ENCODE results near the gene PCCA. TPM values are rescaled to one million over a fixed set of nuclear protein-coding genes. Genes with fewer than 3 reads are reported as not detected.
"Not testable (repeated sequence)": the region's sequence is repeated elsewhere in the genome, so short reads cannot be mapped to it uniquely, and the experiment has no call there.

Gene PCCA
- total and polyA plus RNA-seq, 4 donors = 30.1 to 160 (median 76.3) TPM

DNA sequence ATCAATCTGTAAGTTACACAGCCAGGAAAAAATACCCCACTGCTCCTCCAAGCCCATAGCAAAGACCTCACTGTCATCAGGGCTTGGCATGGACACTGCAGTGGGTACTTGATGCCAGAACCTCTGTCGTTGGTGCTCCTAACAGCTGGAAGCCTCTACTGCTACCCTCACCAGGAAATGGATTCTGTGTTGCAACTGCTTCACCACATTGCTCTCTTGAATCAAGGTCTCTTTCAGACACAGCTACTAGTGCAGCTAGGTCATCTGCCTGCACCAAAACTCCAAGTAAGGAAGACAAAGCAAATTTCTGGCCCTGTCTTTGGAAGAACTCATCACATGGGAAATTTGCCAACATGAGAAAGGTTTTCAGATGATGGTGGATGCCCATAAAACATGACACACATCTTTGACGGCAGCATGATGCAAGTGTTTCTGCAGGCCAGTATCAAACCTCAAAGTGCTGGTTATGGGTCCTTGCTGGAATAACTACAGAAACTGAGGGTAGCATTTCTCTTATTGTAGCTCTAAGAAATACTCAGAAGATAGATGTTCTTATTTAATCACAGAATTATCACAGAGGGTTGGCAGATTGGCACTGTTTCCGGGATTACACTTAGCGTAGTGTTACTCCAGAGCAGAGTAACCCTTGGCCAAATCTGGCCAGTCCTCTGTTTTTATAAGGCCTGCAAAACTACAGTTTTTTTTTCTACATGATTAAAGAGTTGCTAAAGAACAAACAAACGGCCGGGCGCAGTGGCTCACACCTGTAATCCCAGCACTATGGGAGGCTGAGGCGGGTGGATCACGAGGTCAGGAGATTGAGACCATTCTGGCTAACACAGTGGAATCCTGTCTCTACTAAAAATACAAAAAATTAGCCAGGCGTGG lies 12.9 kb upstream of the PCCA start:
- DNase-seq (ENCODE audit: low spot score) = no peak
- no peak for TF ChIP-seq HNF4G (IDR thresholded peaks at IDR 0.05)
- TF ChIP-seq, protein P1, sequence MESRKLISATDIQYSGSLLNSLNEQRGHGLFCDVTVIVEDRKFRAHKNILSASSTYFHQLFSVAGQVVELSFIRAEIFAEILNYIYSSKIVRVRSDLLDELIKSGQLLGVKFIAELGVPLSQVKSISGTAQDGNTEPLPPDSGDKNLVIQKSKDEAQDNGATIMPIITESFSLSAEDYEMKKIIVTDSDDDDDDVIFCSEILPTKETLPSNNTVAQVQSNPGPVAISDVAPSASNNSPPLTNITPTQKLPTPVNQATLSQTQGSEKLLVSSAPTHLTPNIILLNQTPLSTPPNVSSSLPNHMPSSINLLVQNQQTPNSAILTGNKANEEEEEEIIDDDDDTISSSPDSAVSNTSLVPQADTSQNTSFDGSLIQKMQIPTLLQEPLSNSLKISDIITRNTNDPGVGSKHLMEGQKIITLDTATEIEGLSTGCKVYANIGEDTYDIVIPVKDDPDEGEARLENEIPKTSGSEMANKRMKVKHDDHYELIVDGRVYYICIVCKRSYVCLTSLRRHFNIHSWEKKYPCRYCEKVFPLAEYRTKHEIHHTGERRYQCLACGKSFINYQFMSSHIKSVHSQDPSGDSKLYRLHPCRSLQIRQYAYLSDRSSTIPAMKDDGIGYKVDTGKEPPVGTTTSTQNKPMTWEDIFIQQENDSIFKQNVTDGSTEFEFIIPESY (IDR thresholded peaks at IDR 0.05) = peak; percentile 70
- TF ChIP-seq SP1 (IDR thresholded peaks at IDR 0.05) = peak; percentile 56
- no peak for TF ChIP-seq EGR1 (IDR thresholded peaks at IDR 0.05; ENCODE audit: low read depth in 2 of 2)
- peak in 1 of 2 donors; percentile 60 for TF ChIP-seq JUND (IDR thresholded peaks at IDR 0.05)
- peak; percentile 79 for TF ChIP-seq YY1 (IDR thresholded peaks at IDR 0.05)
- TF ChIP-seq FOXA2 (IDR thresholded peaks at IDR 0.05) = no peak
- TF ChIP-seq GABPA (IDR thresholded peaks at IDR 0.05 in 1 of 2, conservative IDR thresholded peaks at IDR 0.05 in 1 of 2) = no peak
- TF ChIP-seq, protein P2, sequence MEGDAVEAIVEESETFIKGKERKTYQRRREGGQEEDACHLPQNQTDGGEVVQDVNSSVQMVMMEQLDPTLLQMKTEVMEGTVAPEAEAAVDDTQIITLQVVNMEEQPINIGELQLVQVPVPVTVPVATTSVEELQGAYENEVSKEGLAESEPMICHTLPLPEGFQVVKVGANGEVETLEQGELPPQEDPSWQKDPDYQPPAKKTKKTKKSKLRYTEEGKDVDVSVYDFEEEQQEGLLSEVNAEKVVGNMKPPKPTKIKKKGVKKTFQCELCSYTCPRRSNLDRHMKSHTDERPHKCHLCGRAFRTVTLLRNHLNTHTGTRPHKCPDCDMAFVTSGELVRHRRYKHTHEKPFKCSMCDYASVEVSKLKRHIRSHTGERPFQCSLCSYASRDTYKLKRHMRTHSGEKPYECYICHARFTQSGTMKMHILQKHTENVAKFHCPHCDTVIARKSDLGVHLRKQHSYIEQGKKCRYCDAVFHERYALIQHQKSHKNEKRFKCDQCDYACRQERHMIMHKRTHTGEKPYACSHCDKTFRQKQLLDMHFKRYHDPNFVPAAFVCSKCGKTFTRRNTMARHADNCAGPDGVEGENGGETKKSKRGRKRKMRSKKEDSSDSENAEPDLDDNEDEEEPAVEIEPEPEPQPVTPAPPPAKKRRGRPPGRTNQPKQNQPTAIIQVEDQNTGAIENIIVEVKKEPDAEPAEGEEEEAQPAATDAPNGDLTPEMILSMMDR (IDR thresholded peaks at IDR 0.05; ENCODE audit: low read depth, low read length, missing input control) = no peak
- TF ChIP-seq NR2F2 (IDR thresholded peaks at IDR 0.05) = no peak
- TF ChIP-seq, protein P3, sequence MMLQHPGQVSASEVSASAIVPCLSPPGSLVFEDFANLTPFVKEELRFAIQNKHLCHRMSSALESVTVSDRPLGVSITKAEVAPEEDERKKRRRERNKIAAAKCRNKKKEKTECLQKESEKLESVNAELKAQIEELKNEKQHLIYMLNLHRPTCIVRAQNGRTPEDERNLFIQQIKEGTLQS (IDR thresholded peaks at IDR 0.05) = no peak
- TF ChIP-seq HNF4A (conservative IDR thresholded peaks at IDR 0.05) = peak in 1 of 2 donors; percentile 46
- TF ChIP-seq, protein P4, sequence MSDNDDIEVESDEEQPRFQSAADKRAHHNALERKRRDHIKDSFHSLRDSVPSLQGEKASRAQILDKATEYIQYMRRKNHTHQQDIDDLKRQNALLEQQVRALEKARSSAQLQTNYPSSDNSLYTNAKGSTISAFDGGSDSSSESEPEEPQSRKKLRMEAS (IDR thresholded peaks at IDR 0.05) = peak; percentile 32
- TF ChIP-seq RXRA (IDR thresholded peaks at IDR 0.05) = peak; percentile 40 to 56
- no peak for TF ChIP-seq FOXA1 (IDR thresholded peaks at IDR 0.05)
- TF ChIP-seq TAF1 (conservative IDR thresholded peaks at IDR 0.05) = no peak
- TF ChIP-seq, protein P5, sequence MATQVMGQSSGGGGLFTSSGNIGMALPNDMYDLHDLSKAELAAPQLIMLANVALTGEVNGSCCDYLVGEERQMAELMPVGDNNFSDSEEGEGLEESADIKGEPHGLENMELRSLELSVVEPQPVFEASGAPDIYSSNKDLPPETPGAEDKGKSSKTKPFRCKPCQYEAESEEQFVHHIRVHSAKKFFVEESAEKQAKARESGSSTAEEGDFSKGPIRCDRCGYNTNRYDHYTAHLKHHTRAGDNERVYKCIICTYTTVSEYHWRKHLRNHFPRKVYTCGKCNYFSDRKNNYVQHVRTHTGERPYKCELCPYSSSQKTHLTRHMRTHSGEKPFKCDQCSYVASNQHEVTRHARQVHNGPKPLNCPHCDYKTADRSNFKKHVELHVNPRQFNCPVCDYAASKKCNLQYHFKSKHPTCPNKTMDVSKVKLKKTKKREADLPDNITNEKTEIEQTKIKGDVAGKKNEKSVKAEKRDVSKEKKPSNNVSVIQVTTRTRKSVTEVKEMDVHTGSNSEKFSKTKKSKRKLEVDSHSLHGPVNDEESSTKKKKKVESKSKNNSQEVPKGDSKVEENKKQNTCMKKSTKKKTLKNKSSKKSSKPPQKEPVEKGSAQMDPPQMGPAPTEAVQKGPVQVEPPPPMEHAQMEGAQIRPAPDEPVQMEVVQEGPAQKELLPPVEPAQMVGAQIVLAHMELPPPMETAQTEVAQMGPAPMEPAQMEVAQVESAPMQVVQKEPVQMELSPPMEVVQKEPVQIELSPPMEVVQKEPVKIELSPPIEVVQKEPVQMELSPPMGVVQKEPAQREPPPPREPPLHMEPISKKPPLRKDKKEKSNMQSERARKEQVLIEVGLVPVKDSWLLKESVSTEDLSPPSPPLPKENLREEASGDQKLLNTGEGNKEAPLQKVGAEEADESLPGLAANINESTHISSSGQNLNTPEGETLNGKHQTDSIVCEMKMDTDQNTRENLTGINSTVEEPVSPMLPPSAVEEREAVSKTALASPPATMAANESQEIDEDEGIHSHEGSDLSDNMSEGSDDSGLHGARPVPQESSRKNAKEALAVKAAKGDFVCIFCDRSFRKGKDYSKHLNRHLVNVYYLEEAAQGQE (IDR thresholded peaks at IDR 0.05) = no peak
- TF ChIP-seq RAD21 (IDR thresholded peaks at IDR 0.05) = peak; percentile 25 to 26
- no peaks in the 10 kb centered on the region for H3K27me3 ChIP-seq (ENCODE audit: control insufficient read depth in 4 of 4, insufficient read depth in 4 of 4, low read length in 3 of 4)
- no peak overlapping the region for H3K9ac ChIP-seq (ENCODE audit: low read depth in 1 of 2, low read length in 2 of 2)
- peak overlapping the region; percentile 72 to 76 for H3K27ac ChIP-seq (ENCODE audit: low read depth in 1 of 2, low read length in 2 of 2)
- 24% methylated on average over 10 of the region's 10 CpGs for WGBS
- no peaks in the 10 kb centered on the region for H3K36me3 ChIP-seq (ENCODE audit: control insufficient read depth in 4 of 4, insufficient read depth in 3 of 4, low read depth in 1 of 4, low read length in 3 of 4)
- H3K4me1 ChIP-seq (ENCODE audit: control insufficient read depth in 4 of 4, insufficient read depth in 4 of 4, low read length in 3 of 4) = peaks cover 3 to 21% (median 11%) of the 10 kb centered on the region in 4 donors
- H3K9me3 ChIP-seq (ENCODE audit: control insufficient read depth in 4 of 4, low read length in 3 of 4) = no peaks in the 10 kb centered on the region
- no peak overlapping the region for H3K4me3 ChIP-seq (ENCODE audit: low read depth in 1 of 3, low read length in 3 of 3)

DNA sequence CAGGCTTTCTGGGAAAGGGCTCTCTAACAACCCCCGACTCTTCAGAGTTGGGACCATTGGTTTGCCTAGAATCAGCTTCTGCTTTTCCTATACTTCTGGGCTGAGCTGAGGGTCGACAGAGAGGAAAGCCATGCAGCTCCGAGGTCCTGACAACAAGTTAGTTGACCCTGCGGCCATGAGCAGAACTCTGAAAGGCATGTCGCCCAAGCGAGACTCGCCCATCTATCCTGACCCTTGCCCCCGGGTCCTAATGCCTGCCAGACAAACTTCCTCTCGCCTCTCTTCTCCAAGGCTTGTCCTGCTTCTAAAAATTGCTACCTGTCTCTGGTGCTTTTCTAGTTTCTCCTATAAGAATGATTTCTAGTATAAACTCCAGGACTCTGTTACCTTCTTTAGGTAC lies 9.9 kb upstream of the PCCA start:
- WGBS = 81% methylated on average over 9 of the region's 9 CpGs
- not testable (repeated sequence) for H3K9ac ChIP-seq (ENCODE audit: low read depth in 1 of 2, low read length in 2 of 2); H3K27ac ChIP-seq (ENCODE audit: low read depth in 1 of 2, low read length in 2 of 2); H3K36me3 ChIP-seq (ENCODE audit: control insufficient read depth in 4 of 4, insufficient read depth in 3 of 4, low read depth in 1 of 4, low read length in 3 of 4); H3K4me3 ChIP-seq (ENCODE audit: low read depth in 1 of 3, low read length in 3 of 3); H3K9me3 ChIP-seq (ENCODE audit: control insufficient read depth in 4 of 4, low read length in 3 of 4); H3K27me3 ChIP-seq (ENCODE audit: control insufficient read depth in 4 of 4, insufficient read depth in 4 of 4, low read length in 3 of 4); DNase-seq (ENCODE audit: low spot score)
- H3K4me1 ChIP-seq (ENCODE audit: control insufficient read depth in 4 of 4, insufficient read depth in 4 of 4, low read length in 3 of 4) = peaks cover 3 to 21% (median 11%) of the 10 kb centered on the region in 4 donors

DNA sequence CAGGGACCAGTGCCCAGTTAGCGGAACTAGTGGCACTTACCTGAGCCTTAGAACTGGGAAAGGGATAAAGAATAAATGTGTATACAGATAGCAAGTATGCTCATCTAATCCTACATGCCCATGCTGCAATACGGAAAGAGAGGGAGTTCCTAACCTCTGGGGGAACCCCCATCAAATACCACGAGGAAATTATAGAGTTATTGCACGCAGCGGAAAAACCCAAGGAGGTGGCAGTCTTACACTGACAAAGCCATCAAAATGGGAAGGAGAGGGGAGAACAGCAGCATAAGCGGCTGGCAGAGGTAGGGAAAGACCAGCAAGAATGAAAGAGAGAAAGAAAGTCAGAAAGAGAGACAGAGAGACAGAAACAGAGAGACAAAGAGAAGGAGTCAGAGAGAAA lies 5.5 kb upstream of the PCCA start:
- 91% methylated on average over 6 of the region's 6 CpGs for WGBS

More for the DNA sequence above, 5.5 kb upstream of the PCCA start:
- not testable (repeated sequence) for H3K9ac ChIP-seq (ENCODE audit: low read depth in 1 of 2, low read length in 2 of 2); H3K4me1 ChIP-seq (ENCODE audit: control insufficient read depth in 4 of 4, insufficient read depth in 4 of 4, low read length in 3 of 4); H3K27me3 ChIP-seq (ENCODE audit: control insufficient read depth in 4 of 4, insufficient read depth in 4 of 4, low read length in 3 of 4); H3K27ac ChIP-seq (ENCODE audit: low read depth in 1 of 2, low read length in 2 of 2); DNase-seq (ENCODE audit: low spot score); H3K9me3 ChIP-seq (ENCODE audit: control insufficient read depth in 4 of 4, low read length in 3 of 4); H3K36me3 ChIP-seq (ENCODE audit: control insufficient read depth in 4 of 4, insufficient read depth in 3 of 4, low read depth in 1 of 4, low read length in 3 of 4); H3K4me3 ChIP-seq (ENCODE audit: low read depth in 1 of 3, low read length in 3 of 3)

Measured in liver (tissue), 9 donors.